ENCODE measurements around the gene TST.

Gene TST

GRCh38 chr22:36998620-36999351, 20.5 kb downstream of the TST start:
- H3K9me2 ChIP-seq (replicated peaks; ENCODE audit: insufficient read depth, low read length): no peaks in the 10 kb centered on the region
- no peaks in the 10 kb centered on the region for H3K79me2 ChIP-seq (ENCODE audit: insufficient read depth, low read length)
- no peaks in the 10 kb centered on the region for H3K36me3 ChIP-seq (ENCODE audit: low read length)
- H3K27me3 ChIP-seq (ENCODE audit: low read length): no peaks in the 10 kb centered on the region; the same call in 1 of the 2 replicates
- H3K27ac ChIP-seq (ENCODE audit: low read depth, low read length): no peak overlapping the region
- no peak overlapping the region for H2AFZ ChIP-seq (ENCODE audit: low read depth, low read length, severe bottlenecking)
- H3K4me2 ChIP-seq (ENCODE audit: low read depth, low read length, poor library complexity, severe bottlenecking): no peak overlapping the region
- H3K9ac ChIP-seq (ENCODE audit: low read length): no peak overlapping the region
- H3K4me3 ChIP-seq (ENCODE audit: insufficient read depth, low read length, poor library complexity, severe bottlenecking): no peak overlapping the region
- H3F3A ChIP-seq (ENCODE audit: insufficient read depth): no peaks in the 10 kb centered on the region
- H3K9me3 ChIP-seq (ENCODE audit: insufficient read depth, low read length): no peaks in the 10 kb centered on the region
- peaks cover 4% of the 10 kb centered on the region; the same call in 1 of the 2 replicates for H4K20me1 ChIP-seq (ENCODE audit: low read depth, low read length)
- TF ChIP-seq EZH2phosphoT487 (conservative IDR thresholded peaks at IDR 0.05; ENCODE audit: low read length) (no peak), CTCF (IDR thresholded peaks at IDR 0.05; ENCODE audit: insufficient read depth, low read length, poor library complexity, severe bottlenecking) (no peak)

- H3K9me2 ChIP-seq (replicated peaks; ENCODE audit: insufficient read depth, low read length): no peaks in the 10 kb centered on the region
- no peaks in the 10 kb centered on the region for H3K9me3 ChIP-seq (ENCODE audit: insufficient read depth, low read length)
- no peaks in the 10 kb centered on the region for H3K79me2 ChIP-seq (ENCODE audit: insufficient read depth, low read length)
- H3K9ac ChIP-seq (ENCODE audit: low read length): no peak overlapping the region
- no peak for TF ChIP-seq CTCF (IDR thresholded peaks at IDR 0.05; ENCODE audit: insufficient read depth, low read length, poor library complexity, severe bottlenecking)
- no peak for TF ChIP-seq EZH2phosphoT487 (conservative IDR thresholded peaks at IDR 0.05; ENCODE audit: low read length)
- no peaks in the 10 kb centered on the region for H3K36me3 ChIP-seq (ENCODE audit: low read length)
- no peaks in the 10 kb centered on the region for H3F3A ChIP-seq (ENCODE audit: insufficient read depth)
- no peak overlapping the region for H3K4me2 ChIP-seq (ENCODE audit: low read depth, low read length, poor library complexity, severe bottlenecking)
- H3K4me3 ChIP-seq (ENCODE audit: insufficient read depth, low read length, poor library complexity, severe bottlenecking): no peak overlapping the region
- peaks cover 4% of the 10 kb centered on the region; the same call in 1 of the 2 replicates for H4K20me1 ChIP-seq (ENCODE audit: low read depth, low read length)
- H3K27me3 ChIP-seq (ENCODE audit: low read length): no peaks in the 10 kb centered on the region; the same call in 1 of the 2 replicates
- H3K27ac ChIP-seq (ENCODE audit: low read depth, low read length): no peak overlapping the region
- no peak overlapping the region for H2AFZ ChIP-seq (ENCODE audit: low read depth, low read length, severe bottlenecking)
Observed at GRCh38 chr22:36997746-36998145, 21.5 kb downstream of the TST start.

DNA sequence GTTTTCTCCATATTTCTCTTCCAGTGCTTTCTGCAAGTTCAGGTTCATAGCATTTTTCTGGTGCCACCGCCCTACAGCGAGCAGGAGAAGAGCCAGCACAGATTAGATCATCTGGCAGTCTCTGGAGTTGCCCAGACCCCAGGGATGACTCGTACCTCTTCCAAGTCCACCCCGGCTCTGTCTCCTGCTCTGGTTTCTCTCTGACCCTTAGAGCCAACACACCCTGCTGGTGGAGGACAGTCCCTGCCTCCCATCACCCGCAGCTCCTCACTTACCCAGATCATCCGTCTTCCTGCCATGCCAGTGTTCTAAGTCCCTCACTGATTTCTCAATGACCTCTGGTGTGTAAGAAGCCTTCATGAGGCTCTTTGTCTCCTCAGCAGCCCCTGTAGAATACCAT, 28.0 kb downstream of the TST start:
- no peak overlapping the region for H3K4me3 ChIP-seq (ENCODE audit: insufficient read depth, low read length, poor library complexity, severe bottlenecking)
- no peaks in the 10 kb centered on the region for H3K27me3 ChIP-seq (ENCODE audit: low read length)
- TF ChIP-seq CTCF (IDR thresholded peaks at IDR 0.05; ENCODE audit: insufficient read depth, low read length, poor library complexity, severe bottlenecking) (no peak), EZH2phosphoT487 (conservative IDR thresholded peaks at IDR 0.05; ENCODE audit: low read length) (no peak)
- no peak overlapping the region for H3K27ac ChIP-seq (ENCODE audit: low read depth, low read length)
- no peak overlapping the region for H2AFZ ChIP-seq (ENCODE audit: low read depth, low read length, severe bottlenecking)
- H3K9me2 ChIP-seq (replicated peaks; ENCODE audit: insufficient read depth, low read length): no peaks in the 10 kb centered on the region
- no peaks in the 10 kb centered on the region for H3K36me3 ChIP-seq (ENCODE audit: low read length)
- no peaks in the 10 kb centered on the region for H3K9me3 ChIP-seq (ENCODE audit: insufficient read depth, low read length)
- H3K4me2 ChIP-seq (ENCODE audit: low read depth, low read length, poor library complexity, severe bottlenecking): no peak overlapping the region
- peaks cover 2% of the 10 kb centered on the region; the same call in 1 of the 2 replicates for H4K20me1 ChIP-seq (ENCODE audit: low read depth, low read length)
- no peaks in the 10 kb centered on the region for H3F3A ChIP-seq (ENCODE audit: insufficient read depth)
- H3K9ac ChIP-seq (ENCODE audit: low read length): no peak overlapping the region
- H3K79me2 ChIP-seq (ENCODE audit: insufficient read depth, low read length): no peaks in the 10 kb centered on the region
